K562 (cell line): ENCODE results near the gene UPK2. TPM values are rescaled to one million over a fixed set of nuclear protein-coding genes. Genes with fewer than 3 reads are reported as not detected.
A peak's percentile ranks its signal among the peaks of the same experiment; 100 is the strongest.

Experiments used
- ATF1 ChIP-seq, 2 experiments: fragments of 450-650 bp in 1 of 2; IDR thresholded peaks; 2 replicates each; pipeline ENCODE4 v1.6.1; 2016; ENCODE audit warnings: missing compliant biosample characterization in 1 of 2, missing genetic modification characterization in 1 of 2
- BMI1 ChIP-seq: fragments of 150-350 bp; IDR thresholded peaks from 2 replicates; pipeline ENCODE4 v1.6.1; 2014; ENCODE audit warnings: low read length
- CXXC5 ChIP-seq: fragments of 250-450 bp; sonication (Bioruptor Pico); IDR thresholded peaks from 2 replicates; pipeline ENCODE4 v1.8.0; 2022; ENCODE audit warnings: inconsistent platforms, mild to moderate bottlenecking, moderate library complexity
- DPF2 ChIP-seq: fragments of 450-650 bp; IDR thresholded peaks from 2 replicates; pipeline ENCODE4 v1.6.1; 2016
- HCFC1 ChIP-seq: IDR thresholded peaks from 2 replicates; pipeline ENCODE4 v1.6.1; 2012; ENCODE audit warnings: low read depth, low read length, improper control_type of control experiment
- HMGN3 ChIP-seq: IDR thresholded peaks from 2 replicates; pipeline ENCODE4 v1.6.1; 2011; ENCODE audit warnings: borderline replicate concordance, low read depth, mild to moderate bottlenecking, mixed read lengths, low read length; ENCODE audit not compliant: insufficient read length; ENCODE audit errors: extremely low read depth
- NR2C2 ChIP-seq, 2 experiments: fragments of 200-800 bp in 1 of 2; sonication (Bioruptor generic) in 1 of 2; sonication (generic) in 1 of 2; formaldehyde crosslinking in 1 of 2; IDR thresholded peaks; 2 replicates each; pipeline versions ENCODE4 v1.6.1 to v1.8.0; 2016 to 2022; ENCODE audit warnings: mild to moderate bottlenecking in 1 of 2, missing compliant biosample characterization in 1 of 2, missing genetic modification characterization in 1 of 2, missing genetic modification reagents in 1 of 2
- SIN3A ChIP-seq, 2 experiments: fragments of 150-350 bp in 1 of 2; IDR thresholded peaks; 2 replicates each; pipeline ENCODE4 v1.6.1; 2011 to 2016; ENCODE audit warnings: borderline replicate concordance in 2 of 2, low read depth in 2 of 2, low read length in 2 of 2, mild to moderate bottlenecking in 2 of 2, moderate library complexity in 2 of 2; ENCODE audit not compliant: control insufficient read depth in 1 of 2
- YY1 ChIP-seq, 3 experiments: IDR thresholded peaks; 2 replicates each; pipeline ENCODE4 v1.6.1; 2011; ENCODE audit warnings: low read length in 2 of 3, mild to moderate bottlenecking in 2 of 3, moderate library complexity in 2 of 3, borderline replicate concordance in 1 of 3, control low read depth in 1 of 3, low read depth in 1 of 3; ENCODE audit not compliant: insufficient read depth in 3 of 3, insufficient replicate concordance in 2 of 3, control insufficient read depth in 1 of 3, insufficient read length in 1 of 3; ENCODE audit errors: extremely low read depth in 1 of 3
- ZFX ChIP-seq: sonication (generic); formaldehyde crosslinking; IDR thresholded peaks from 2 replicates; pipeline ENCODE4 v1.8.0; 2022; ENCODE audit warnings: mild to moderate bottlenecking, missing genetic modification reagents, moderate library complexity
- ZNF224 ChIP-seq: sonication (generic); formaldehyde crosslinking; IDR thresholded peaks from 2 replicates; pipeline ENCODE4 v1.8.0; 2022; ENCODE audit warnings: mild to moderate bottlenecking, missing genetic modification reagents
- ZNF354B ChIP-seq: fragments of 250-450 bp; sonication (Bioruptor Pico); IDR thresholded peaks from 2 replicates; pipeline ENCODE4 v1.4.0; 2020
- polyA plus RNA-seq, 8 experiments: library from polyadenylated mRNA; depleted of rRNA in 4 of 8; stranded (reverse) in 5 of 8; unstranded in 3 of 8; fragments of >200 nt; fragmentation: Nextera tagmentation in 2 of 8; fragmentation: Illumina TruSeq in 1 of 8; extraction: Ambion mirVana in 2 of 8; extraction: Trizol in 1 of 8; gene quantifications; 2 replicates each; pipeline versions ENCODE4 v1.2.1 to v1.2.3, GENCODE V29; 2011 to 2014; ENCODE audit warnings: inconsistent platforms in 1 of 8, missing spikeins in 1 of 8
- total RNA-seq, 7 experiments: library from RNA; depleted of rRNA in 6 of 7; stranded (reverse); fragments of >200 nt in 6 of 7; fragmentation: Illumina TruSeq in 2 of 7; extraction: Trizol in 2 of 7; gene quantifications; 2 replicates each; pipeline versions ENCODE4 v1.2.1 to v1.2.3, GENCODE V29; 2011 to 2021; ENCODE audit warnings: low replicate concordance in 1 of 7
- TF ChIP-seq, protein P1 (sequence below), 2 experiments: fragments of 450-650 bp; conservative IDR thresholded peaks; 2 replicates each; pipeline ENCODE4 v1.6.1; 2017; ENCODE audit warnings: mild to moderate bottlenecking in 2 of 2, moderate library complexity in 2 of 2
- TF ChIP-seq, protein P2 (sequence below), 2 experiments: fragments of 450-650 bp; IDR thresholded peaks; 2 replicates each; pipeline ENCODE4 v1.6.1; 2018; ENCODE audit warnings: mild to moderate bottlenecking in 2 of 2, low read depth in 1 of 2; ENCODE audit not compliant: partially characterized antibody in 2 of 2
- TF ChIP-seq, protein P3 (sequence below): sonication (generic); formaldehyde crosslinking; IDR thresholded peaks from 2 replicates; pipeline ENCODE4 v1.8.0; 2022; ENCODE audit warnings: missing genetic modification reagents, mild to moderate bottlenecking, moderate library complexity, borderline replicate concordance
- TF ChIP-seq, protein P4 (sequence below): fragments of 450-650 bp; formaldehyde crosslinking; IDR thresholded peaks from 2 replicates; pipeline ENCODE4 v1.4.0; 2020; ENCODE audit warnings: mild to moderate bottlenecking, moderate library complexity

Gene UPK2
- total and polyA plus RNA-seq, 9 of the 15 experiments (the other 6 are each of a cell fraction or from before 2014, with no cell fraction given) = not detected

DNA sequence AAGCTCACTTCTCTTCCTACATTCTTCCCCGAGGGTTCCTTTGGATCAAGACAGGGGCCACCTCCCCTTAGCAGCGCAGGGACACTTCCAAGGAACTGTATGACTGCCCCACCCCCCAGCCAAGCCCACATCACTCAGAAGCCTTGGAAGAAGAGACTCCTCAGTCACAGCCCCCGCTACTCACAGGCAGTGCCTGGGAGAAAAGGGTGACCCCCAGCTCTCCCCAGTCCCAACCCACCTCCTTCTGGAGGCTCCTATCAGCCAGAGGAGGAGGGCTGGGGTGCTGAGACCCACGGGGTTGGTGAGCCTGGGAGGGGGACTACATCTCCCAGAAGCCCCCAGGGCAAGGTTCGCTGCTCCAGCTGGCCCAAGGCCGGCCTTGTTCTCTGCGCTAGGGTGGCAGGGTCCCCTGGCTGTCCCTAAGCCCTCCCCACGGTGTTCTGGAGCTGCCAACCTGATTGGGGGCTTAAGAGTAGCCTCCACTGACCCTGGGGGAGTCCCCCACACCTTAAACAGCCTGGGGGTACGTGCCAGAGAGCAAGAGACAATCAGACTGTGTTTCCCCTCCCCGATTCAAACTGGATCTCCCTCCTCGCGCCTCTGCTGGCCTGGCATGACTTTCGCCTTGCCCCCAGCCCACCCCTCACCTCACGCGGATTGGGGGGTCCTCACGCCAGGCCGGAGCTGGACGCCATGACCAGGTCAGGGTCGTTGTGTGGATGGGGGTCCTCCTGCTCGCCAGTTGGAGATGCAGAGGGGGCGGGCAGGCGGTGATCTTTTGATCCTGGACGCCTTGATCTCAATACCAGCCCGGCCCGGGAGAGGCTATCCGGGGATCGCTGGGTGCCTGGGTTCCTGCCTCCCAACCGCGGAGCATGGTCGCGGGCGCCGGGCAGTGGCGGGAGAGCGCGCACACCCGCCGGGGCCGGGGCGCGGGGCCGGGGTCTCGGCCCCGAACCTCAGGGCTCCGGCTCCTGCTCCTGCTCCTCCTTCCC lies 31.2 kb upstream of the UPK2 start (continued):
- TF ChIP-seq, protein P1, sequence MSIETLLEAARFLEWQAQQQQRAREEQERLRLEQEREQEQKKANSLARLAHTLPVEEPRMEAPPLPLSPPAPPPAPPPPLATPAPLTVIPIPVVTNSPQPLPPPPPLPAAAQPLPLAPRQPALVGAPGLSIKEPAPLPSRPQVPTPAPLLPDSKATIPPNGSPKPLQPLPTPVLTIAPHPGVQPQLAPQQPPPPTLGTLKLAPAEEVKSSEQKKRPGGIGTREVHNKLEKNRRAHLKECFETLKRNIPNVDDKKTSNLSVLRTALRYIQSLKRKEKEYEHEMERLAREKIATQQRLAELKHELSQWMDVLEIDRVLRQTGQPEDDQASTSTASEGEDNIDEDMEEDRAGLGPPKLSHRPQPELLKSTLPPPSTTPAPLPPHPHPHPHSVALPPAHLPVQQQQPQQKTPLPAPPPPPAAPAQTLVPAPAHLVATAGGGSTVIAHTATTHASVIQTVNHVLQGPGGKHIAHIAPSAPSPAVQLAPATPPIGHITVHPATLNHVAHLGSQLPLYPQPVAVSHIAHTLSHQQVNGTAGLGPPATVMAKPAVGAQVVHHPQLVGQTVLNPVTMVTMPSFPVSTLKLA (conservative IDR thresholded peaks at IDR 0.05) = peak; percentile 45 to 61; a peak in 1 of 4 replicates
- TF ChIP-seq ATF1 (CRISPR knock-in tag; IDR thresholded peaks at IDR 0.05) (no peak), ATF1 (tag; IDR thresholded peaks at IDR 0.05) (peak; percentile 32; the same call in 1 of the 2 replicates), ZFX (CRISPR knock-in tag) (peak; percentile 88), CXXC5 (peak; percentile 29; the same call in 1 of the 2 replicates), SIN3A (IDR thresholded peaks at IDR 0.05; ENCODE audit: borderline replicate concordance in 2 of 2, control insufficient read depth in 1 of 2, low read depth in 2 of 2, low read length in 2 of 2) (peak; percentile 82 to 86; a peak in 3 of 4 replicates), YY1 (IDR thresholded peaks at IDR 0.05; ENCODE audit: borderline replicate concordance in 1 of 3, control insufficient read depth in 1 of 3, extremely low read depth in 1 of 3, insufficient read depth in 3 of 3, insufficient read length in 1 of 3, insufficient replicate concordance in 2 of 3, low read depth in 1 of 3, low read length in 2 of 3) (peak in 1 of 3 experiments; percentile 24), ZNF354B (CRISPR knock-in tag) (no peak), NR2C2 (CRISPR knock-in tag; IDR thresholded peaks at IDR 0.05) (no peak), NR2C2 (tag; IDR thresholded peaks at IDR 0.05) (peak; percentile 78), DPF2 (no peak), HMGN3 (peak; percentile 16), HCFC1 (peak; percentile 88), BMI1 (no peak), ZNF224 (CRISPR knock-in tag) (no peak)
- TF ChIP-seq, protein P2, sequence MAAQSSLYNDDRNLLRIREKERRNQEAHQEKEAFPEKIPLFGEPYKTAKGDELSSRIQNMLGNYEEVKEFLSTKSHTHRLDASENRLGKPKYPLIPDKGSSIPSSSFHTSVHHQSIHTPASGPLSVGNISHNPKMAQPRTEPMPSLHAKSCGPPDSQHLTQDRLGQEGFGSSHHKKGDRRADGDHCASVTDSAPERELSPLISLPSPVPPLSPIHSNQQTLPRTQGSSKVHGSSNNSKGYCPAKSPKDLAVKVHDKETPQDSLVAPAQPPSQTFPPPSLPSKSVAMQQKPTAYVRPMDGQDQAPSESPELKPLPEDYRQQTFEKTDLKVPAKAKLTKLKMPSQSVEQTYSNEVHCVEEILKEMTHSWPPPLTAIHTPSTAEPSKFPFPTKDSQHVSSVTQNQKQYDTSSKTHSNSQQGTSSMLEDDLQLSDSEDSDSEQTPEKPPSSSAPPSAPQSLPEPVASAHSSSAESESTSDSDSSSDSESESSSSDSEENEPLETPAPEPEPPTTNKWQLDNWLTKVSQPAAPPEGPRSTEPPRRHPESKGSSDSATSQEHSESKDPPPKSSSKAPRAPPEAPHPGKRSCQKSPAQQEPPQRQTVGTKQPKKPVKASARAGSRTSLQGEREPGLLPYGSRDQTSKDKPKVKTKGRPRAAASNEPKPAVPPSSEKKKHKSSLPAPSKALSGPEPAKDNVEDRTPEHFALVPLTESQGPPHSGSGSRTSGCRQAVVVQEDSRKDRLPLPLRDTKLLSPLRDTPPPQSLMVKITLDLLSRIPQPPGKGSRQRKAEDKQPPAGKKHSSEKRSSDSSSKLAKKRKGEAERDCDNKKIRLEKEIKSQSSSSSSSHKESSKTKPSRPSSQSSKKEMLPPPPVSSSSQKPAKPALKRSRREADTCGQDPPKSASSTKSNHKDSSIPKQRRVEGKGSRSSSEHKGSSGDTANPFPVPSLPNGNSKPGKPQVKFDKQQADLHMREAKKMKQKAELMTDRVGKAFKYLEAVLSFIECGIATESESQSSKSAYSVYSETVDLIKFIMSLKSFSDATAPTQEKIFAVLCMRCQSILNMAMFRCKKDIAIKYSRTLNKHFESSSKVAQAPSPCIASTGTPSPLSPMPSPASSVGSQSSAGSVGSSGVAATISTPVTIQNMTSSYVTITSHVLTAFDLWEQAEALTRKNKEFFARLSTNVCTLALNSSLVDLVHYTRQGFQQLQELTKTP (IDR thresholded peaks at IDR 0.05; ENCODE audit: low read depth in 1 of 2, partially characterized antibody in 2 of 2) = peak in 1 of 2 experiments; percentile 83
- TF ChIP-seq, protein P3, sequence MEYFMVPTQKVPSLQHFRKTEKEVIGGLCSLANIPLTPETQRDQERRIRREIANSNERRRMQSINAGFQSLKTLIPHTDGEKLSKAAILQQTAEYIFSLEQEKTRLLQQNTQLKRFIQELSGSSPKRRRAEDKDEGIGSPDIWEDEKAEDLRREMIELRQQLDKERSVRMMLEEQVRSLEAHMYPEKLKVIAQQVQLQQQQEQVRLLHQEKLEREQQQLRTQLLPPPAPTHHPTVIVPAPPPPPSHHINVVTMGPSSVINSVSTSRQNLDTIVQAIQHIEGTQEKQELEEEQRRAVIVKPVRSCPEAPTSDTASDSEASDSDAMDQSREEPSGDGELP (CRISPR knock-in tag) = peak; percentile 99
- TF ChIP-seq, protein P4, sequence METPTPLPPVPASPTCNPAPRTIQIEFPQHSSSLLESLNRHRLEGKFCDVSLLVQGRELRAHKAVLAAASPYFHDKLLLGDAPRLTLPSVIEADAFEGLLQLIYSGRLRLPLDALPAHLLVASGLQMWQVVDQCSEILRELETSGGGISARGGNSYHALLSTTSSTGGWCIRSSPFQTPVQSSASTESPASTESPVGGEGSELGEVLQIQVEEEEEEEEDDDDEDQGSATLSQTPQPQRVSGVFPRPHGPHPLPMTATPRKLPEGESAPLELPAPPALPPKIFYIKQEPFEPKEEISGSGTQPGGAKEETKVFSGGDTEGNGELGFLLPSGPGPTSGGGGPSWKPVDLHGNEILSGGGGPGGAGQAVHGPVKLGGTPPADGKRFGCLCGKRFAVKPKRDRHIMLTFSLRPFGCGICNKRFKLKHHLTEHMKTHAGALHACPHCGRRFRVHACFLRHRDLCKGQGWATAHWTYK = peak; percentile 57; the same call in 1 of the 2 replicates
